ENCODE results near the gene AGGF1. TPM values are rescaled to one million over a fixed set of nuclear protein-coding genes. Genes with fewer than 3 reads are reported as not detected.
"Not testable (repeated sequence)": the region's sequence is repeated elsewhere in the genome, so short reads cannot be mapped to it uniquely, and the experiment has no call there.

Gene AGGF1
- total and polyA plus RNA-seq, 9 donors, result 9.0 to 22.8 (median 16.5) TPM

GRCh38 chr5:77076961-77077828 is 47.0 kb downstream of the AGGF1 start:
- TF ChIP-seq CTCF (IDR thresholded peaks at IDR 0.05), result peak; percentile 28 to 70 (median 69)
- TF ChIP-seq POLR2A (IDR thresholded peaks at IDR 0.05), result no peak
- TF ChIP-seq EP300 (IDR thresholded peaks at IDR 0.05), result no peak
- intact Hi-C loops (cut with DNase I), result no loop called here
- Histone ChIP-seq H3K36me3 (no peaks in the 10 kb centered on the region), H3K27ac (peak overlapping the region; percentile 63 to 65), H3K9me3 (no peaks in the 10 kb centered on the region), H3K27me3 (no peaks in the 10 kb centered on the region), H3K4me1 (ENCODE audit: insufficient read depth) (no peaks in the 10 kb centered on the region), H3K4me3 (peak overlapping the region; percentile 50)
- WGBS, 3 donors, result 6% methylated on average over 64 to 105 of the region's 105 CpGs
- peak; percentile 57 to 84 (median 73) for DNase-seq

DNA sequence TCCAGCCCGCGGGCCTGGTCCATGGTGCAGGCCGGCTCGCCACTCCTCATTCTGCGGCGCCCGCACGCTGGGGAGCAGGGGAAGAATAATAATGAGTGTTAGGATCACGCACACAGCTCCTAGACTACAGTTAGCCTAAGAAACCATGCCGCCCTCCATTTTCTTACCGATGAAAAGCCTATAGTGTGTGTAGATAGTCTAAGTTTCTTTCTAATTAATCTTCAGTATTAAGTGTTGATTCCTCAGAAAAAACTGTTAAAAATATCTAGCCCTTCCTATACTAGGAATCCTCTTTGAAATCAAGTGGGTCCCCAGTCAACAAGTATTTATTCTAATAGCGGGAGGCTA is 47.6 kb downstream of the AGGF1 start:
- intact Hi-C loops (cut with DNase I), result no loop called here
- Histone ChIP-seq H3K36me3 (no peaks in the 10 kb centered on the region), H3K27me3 (no peaks in the 10 kb centered on the region), H3K4me3 (peak overlapping the region; percentile 50), H3K4me1 (ENCODE audit: insufficient read depth) (no peaks in the 10 kb centered on the region), H3K9me3 (no peaks in the 10 kb centered on the region), H3K27ac (peak overlapping the region in 1 of 2 donors; percentile 63)
- no peak for DNase-seq
- TF ChIP-seq EP300 (IDR thresholded peaks at IDR 0.05) (no peak), POLR2A (IDR thresholded peaks at IDR 0.05) (no peak), CTCF (IDR thresholded peaks at IDR 0.05) (no peak)
- WGBS, 3 donors, result 27 to 29% (median 28%) methylated on average over 12 of the region's 12 CpGs

DNA sequence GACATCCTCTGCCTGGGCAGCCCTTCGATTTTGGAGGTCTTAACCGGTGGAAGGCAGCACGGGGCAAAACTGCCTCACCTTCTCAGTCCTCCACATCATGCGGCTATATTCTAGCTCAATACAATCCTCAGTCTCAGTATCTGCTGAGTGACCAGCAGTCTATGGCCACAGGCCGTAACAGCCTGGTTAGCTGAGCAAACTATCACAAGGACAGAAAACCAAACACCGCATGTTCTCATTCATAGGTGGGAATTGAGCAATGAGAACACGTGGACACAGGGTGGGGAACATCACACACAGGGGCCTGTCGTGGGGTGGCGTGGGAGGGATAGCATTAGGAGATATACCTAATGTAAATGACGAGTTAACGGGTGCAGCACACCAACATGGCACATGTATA is 50.3 kb downstream of the AGGF1 start:
- intact Hi-C loops (cut with DNase I); DNase-seq; H3K4me1 ChIP-seq (ENCODE audit: insufficient read depth); H3K4me3 ChIP-seq; H3K27ac ChIP-seq; H3K36me3 ChIP-seq; H3K9me3 ChIP-seq; H3K27me3 ChIP-seq: not testable (repeated sequence)
- WGBS, 3 donors, result 89 to 92% (median 90%) methylated on average over 11 of the region's 11 CpGs

DNA sequence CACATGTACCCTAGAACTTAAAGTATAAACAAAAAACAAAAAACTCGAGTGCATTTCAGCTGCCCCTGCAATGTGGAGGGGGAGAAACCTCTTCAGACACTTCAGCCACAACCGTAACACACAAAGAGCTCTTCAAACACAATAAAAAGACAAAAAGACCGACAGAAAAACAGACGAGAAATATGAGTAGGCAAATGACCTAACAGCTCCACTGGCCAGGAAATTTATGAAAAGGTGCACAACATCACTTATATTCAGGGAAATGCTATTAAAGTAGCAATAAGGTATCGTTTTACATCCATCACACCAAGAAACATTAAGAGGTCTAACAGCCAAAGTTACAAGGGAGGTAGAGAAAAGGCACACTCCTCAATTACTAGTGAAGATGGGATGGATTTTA is 50.7 kb downstream of the AGGF1 start:
- intact Hi-C loops (cut with DNase I), result no loop called here

More for the DNA sequence above, 50.7 kb downstream of the AGGF1 start:
- Histone ChIP-seq H3K4me3 (no peak overlapping the region), H3K27ac (no peak overlapping the region), H3K4me1 (ENCODE audit: insufficient read depth) (no peaks in the 10 kb centered on the region), H3K9me3 (no peaks in the 10 kb centered on the region), H3K36me3 (no peaks in the 10 kb centered on the region), H3K27me3 (no peaks in the 10 kb centered on the region)
- 77 to 82% (median 79%) methylated on average over 5 of the region's 5 CpGs for WGBS, 3 donors
- TF ChIP-seq POLR2A (IDR thresholded peaks at IDR 0.05) (no peak), EP300 (IDR thresholded peaks at IDR 0.05) (no peak), CTCF (IDR thresholded peaks at IDR 0.05) (no peak)
- DNase-seq, result no peak

Data from ovary (tissue), 9 donors.